ENCODE results near the gene TTC27. TPM values are rescaled to one million over a fixed set of nuclear protein-coding genes. Genes with fewer than 3 reads are reported as not detected.

The TTC27 gene
- total RNA-seq, 1 donor from 2014 or later: 10.3 TPM

DNA sequence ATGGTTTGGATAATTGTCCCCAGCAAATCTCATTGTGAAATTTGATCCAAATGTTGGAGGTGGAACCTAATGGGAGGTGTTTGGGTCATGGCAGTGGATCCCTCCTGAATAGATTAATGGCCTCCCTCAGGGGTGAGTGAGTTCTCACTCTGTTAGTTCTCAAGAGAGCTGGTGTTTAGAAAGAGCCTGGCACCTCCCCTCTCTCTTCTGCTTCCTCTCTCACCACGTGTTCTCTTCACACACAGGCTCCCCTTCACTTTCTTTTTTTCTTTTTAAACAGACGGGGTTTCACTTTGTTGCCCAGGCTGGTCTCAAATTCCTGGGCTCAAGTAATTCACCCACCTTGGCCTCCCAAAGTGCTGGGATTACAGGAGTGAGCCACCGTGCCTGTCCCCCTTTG lies 207.3 kb downstream of the TTC27 start:
- H3K9me3 ChIP-seq: no peaks in the 10 kb centered on the region
- no peak overlapping the region for H3K27ac ChIP-seq
- no peak overlapping the region for H3K4me3 ChIP-seq
- no peaks in the 10 kb centered on the region for H3K36me3 ChIP-seq
- ATAC-seq: no peak
- intact Hi-C loops (cut with DNase I): no loop called here
- H3K27me3 ChIP-seq: no peaks in the 10 kb centered on the region
- no peak for DNase-seq
- TF ChIP-seq, protein P1, sequence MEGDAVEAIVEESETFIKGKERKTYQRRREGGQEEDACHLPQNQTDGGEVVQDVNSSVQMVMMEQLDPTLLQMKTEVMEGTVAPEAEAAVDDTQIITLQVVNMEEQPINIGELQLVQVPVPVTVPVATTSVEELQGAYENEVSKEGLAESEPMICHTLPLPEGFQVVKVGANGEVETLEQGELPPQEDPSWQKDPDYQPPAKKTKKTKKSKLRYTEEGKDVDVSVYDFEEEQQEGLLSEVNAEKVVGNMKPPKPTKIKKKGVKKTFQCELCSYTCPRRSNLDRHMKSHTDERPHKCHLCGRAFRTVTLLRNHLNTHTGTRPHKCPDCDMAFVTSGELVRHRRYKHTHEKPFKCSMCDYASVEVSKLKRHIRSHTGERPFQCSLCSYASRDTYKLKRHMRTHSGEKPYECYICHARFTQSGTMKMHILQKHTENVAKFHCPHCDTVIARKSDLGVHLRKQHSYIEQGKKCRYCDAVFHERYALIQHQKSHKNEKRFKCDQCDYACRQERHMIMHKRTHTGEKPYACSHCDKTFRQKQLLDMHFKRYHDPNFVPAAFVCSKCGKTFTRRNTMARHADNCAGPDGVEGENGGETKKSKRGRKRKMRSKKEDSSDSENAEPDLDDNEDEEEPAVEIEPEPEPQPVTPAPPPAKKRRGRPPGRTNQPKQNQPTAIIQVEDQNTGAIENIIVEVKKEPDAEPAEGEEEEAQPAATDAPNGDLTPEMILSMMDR (IDR thresholded peaks at IDR 0.05): no peak
- H3K4me1 ChIP-seq: no peaks in the 10 kb centered on the region

- no peaks in the 10 kb centered on the region for H3K36me3 ChIP-seq
Observed at GRCh38 chr2:32836933-32837332, 209.1 kb downstream of the TTC27 start.

GRCh38 chr2:32838418-32838817 lies 210.6 kb downstream of the TTC27 start:
- ATAC-seq: no peak
- intact Hi-C loops (cut with DNase I): no loop called here
- Histone ChIP-seq H3K4me3 (no peak overlapping the region), H3K27me3 (no peaks in the 10 kb centered on the region), H3K4me1 (no peaks in the 10 kb centered on the region), H3K36me3 (no peaks in the 10 kb centered on the region), H3K27ac (no peak overlapping the region), H3K9me3 (no peaks in the 10 kb centered on the region)
- DNase-seq: no peak
- TF ChIP-seq, protein P1 (IDR thresholded peaks at IDR 0.05): no peak

More at GRCh38 chr2:32836933-32837332, 209.1 kb downstream of the TTC27 start:
- Histone ChIP-seq H3K4me3 (no peak overlapping the region), H3K4me1 (no peaks in the 10 kb centered on the region), H3K27ac (no peak overlapping the region), H3K9me3 (no peaks in the 10 kb centered on the region), H3K27me3 (no peaks in the 10 kb centered on the region)
- DNase-seq (no peak), ATAC-seq (no peak)
- TF ChIP-seq, protein P1 (IDR thresholded peaks at IDR 0.05): no peak
- intact Hi-C loops (cut with DNase I): no loop called here

GRCh38 chr2:32838949-32839348 lies 211.1 kb downstream of the TTC27 start:
- no peak for ATAC-seq
- Histone ChIP-seq H3K4me3 (no peak overlapping the region), H3K9me3 (no peaks in the 10 kb centered on the region), H3K27ac (no peak overlapping the region), H3K27me3 (no peaks in the 10 kb centered on the region), H3K4me1 (no peaks in the 10 kb centered on the region), H3K36me3 (no peaks in the 10 kb centered on the region)
- TF ChIP-seq, protein P1 (IDR thresholded peaks at IDR 0.05): no peak
- intact Hi-C loops (cut with DNase I): no loop called here
- DNase-seq: no peak

DNA sequence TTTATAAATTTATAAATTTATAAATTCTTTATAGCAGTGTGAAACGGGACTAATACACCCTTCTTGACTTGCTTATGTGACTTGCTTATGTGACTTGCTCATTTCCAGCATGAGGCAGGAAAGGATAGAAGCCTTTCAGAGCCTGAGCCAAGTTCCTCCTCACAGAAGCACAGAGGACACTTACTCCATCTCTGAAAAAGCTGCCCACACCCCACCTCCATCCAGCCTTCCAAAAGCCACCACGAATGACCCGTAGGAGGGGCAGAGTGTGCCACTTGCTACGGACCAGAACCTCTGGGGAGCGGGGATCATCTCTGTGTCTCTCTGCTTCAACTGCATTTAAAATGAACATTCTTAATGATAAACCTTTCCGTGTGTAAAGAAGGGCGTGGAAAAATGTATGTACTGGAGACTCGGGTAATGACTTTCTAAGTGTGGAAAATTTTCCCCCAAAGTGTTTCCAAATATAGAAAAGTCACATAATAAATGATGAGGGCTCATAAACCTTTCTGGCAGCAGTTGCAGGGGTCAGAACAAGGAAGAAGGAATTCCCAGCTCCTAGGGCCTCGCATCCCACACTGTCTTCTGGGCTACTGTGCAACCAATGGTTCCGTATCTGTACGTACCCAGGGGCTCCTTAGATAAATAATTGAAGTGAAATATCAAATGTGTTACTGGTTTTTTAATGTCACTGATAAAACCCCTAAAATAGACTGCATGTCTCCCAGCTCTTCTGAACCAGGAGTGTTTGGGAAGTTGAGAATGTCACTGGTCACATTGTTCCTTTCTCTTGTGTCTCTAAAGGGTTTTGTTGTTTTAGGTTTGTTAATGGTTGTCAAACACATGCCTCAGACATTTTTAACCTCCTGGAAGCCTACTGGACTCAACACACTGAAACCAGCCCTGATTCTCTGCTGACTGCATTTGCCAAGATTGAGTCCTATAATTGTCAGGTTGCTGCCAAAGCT lies 214.4 kb downstream of the TTC27 start:
- DNase-seq: no peak
- H3K4me3 ChIP-seq: no peak overlapping the region
- no peaks in the 10 kb centered on the region for H3K36me3 ChIP-seq
- TF ChIP-seq, protein P1 (IDR thresholded peaks at IDR 0.05): no peak
- no peak overlapping the region for H3K27ac ChIP-seq
- no peaks in the 10 kb centered on the region for H3K9me3 ChIP-seq
- intact Hi-C loops (cut with DNase I): no loop called here
- H3K27me3 ChIP-seq: no peaks in the 10 kb centered on the region
- no peak for ATAC-seq
- H3K4me1 ChIP-seq: no peaks in the 10 kb centered on the region
